Prostate gland (tissue), 2 donors: Measurements from ENCODE around the gene TUBB3.

ENCODE experiments used
- CTCF ChIP-seq, 4 experiments: fragments of 200-600 bp in 2 of 4; fragments of 450-650 bp in 2 of 4; sonication (generic) in 2 of 4; IDR thresholded peaks; 1 replicate in 3 of 4; 2 replicates in 1 of 4; pipeline ENCODE4 v1.5.1; 2016 to 2019; ENCODE audit warnings: antibody characterized with exemption in 4 of 4, mild to moderate bottlenecking in 2 of 4, moderate library complexity in 2 of 4
- POLR2A ChIP-seq: fragments of 450-650 bp; IDR thresholded peaks from one replicate; pipeline ENCODE4 v1.6.1; 2016; ENCODE audit warnings: antibody characterized with exemption, mild to moderate bottlenecking
- POLR2AphosphoS5 ChIP-seq: sonication (generic); formaldehyde crosslinking; IDR thresholded peaks from one replicate; pipeline ENCODE4 v1.6.1; 2017; ENCODE audit warnings: antibody characterized with exemption

GRCh38 chr16:89910717-89911354 is 12.3 kb upstream of the TUBB3 start:
- TF ChIP-seq CTCF (IDR thresholded peaks at IDR 0.05) (no peak), POLR2A (no peak), POLR2AphosphoS5 (no peak)
